Mucosa of stomach (tissue), 1 donor: ENCODE measurements around the gene HYDIN.

Experiments
- H3K27me3 ChIP-seq: one replicate; pipeline ENCODE4 v1.7.0; 2013; ENCODE audit warnings: mild to moderate bottlenecking, low read length; ENCODE audit not compliant: control insufficient read depth, insufficient read depth
- H3K36me3 ChIP-seq: one replicate; pipeline ENCODE4 v1.7.0; 2013; ENCODE audit warnings: low read length; ENCODE audit not compliant: control insufficient read depth, insufficient read depth
- H3K4me1 ChIP-seq: one replicate; pipeline ENCODE4 v1.7.0; 2013; ENCODE audit warnings: mild to moderate bottlenecking, low read length; ENCODE audit not compliant: control insufficient read depth, insufficient read depth
- H3K4me3 ChIP-seq: one replicate; pipeline ENCODE4 v1.7.0; 2013; ENCODE audit warnings: low read length
- H3K9ac ChIP-seq: one replicate; pipeline ENCODE4 v1.7.0; 2013; ENCODE audit warnings: mild to moderate bottlenecking, low read length, moderate library complexity
- H3K9me3 ChIP-seq: one replicate; pipeline ENCODE4 v1.7.0; 2013; ENCODE audit warnings: mild to moderate bottlenecking, low read length, moderate library complexity; ENCODE audit not compliant: control insufficient read depth
- donor health status: Pancreatic carcinoma.

Gene HYDIN

DNA sequence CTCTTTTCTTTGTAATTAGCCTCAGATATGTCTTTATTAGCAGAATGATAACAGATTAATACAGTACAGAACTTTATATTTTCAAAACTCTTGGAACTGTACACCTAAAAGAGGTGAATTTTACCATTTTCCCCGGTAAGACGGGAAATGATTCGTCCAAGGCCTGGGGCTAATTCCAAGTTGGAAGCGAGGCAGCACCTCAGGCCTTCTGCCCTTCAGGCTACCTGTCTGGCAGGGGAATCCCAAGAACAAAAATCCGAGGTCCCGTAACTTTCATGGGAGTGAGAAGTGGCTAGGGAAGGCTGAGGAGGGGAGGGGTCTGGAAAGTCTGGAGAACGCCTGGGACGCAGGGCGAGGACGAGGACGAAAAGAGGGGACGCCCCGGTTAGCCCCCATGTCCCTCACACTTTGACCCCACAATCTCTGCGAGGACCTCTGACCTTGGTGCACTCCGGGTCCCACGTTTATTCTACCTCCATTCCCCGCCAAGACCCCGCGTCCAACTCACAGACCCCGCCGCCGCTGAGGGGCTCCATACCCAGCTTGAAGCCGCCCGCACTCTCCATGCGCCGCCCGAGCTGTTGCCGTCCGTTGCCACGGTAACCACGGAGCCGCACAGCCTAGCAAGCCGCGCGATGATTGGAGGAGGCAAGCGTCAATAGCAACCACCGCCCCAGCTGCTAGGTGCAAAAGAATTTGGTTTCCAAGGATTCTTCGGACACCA, at the start of gene HYDIN:
TSS of gene HYDIN (minus strand) at position 601 of the 724 bp plus-strand sequence. CDS start 43,827 bp downstream, outside the sequence.
- H3K4me3 ChIP-seq = no peak within 1 kb of the TSS
- no peak within 1 kb of the TSS for H3K9ac ChIP-seq

DNA sequence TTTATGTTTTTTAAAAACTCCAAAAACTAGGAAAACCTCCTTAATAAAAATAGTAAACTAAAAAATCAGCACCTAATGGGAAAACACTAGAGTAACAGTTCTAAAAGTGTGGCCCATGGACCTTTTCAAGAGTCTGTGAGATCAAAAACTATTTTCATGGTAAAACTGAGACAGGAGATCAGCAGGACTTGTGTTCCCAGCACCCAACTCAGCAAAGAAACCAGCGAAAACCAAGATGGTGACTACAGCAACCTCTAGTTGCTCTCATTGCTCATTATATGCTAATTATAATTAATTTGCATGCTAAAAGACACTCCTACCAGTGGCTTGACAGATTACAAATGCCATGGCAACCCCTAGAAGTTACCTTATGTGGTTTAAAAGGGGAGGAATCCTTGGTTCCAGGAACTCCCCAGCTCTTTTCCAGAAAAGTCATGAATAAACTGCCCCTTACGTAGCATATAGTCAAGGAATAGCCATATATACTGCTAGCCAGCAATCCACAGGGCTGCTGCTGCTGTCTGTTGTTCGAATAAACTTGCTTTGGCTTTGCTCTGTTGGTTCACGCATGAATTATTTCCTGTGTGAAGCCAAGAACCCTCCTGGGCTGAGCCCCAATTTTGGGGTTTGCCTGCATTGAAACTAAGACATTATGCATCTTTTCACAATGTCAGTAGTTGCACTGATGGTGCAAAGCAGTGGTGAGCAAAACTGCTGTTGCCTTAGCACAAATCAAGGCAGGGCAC, 46.2 kb upstream of the HYDIN start:
- no peaks in the 10 kb centered on the region for H3K36me3 ChIP-seq
- no peak overlapping the region for H3K9ac ChIP-seq
- no peaks in the 10 kb centered on the region for H3K27me3 ChIP-seq
- H3K4me1 ChIP-seq = no peaks in the 10 kb centered on the region
- no peak overlapping the region for H3K4me3 ChIP-seq
- H3K9me3 ChIP-seq = no peaks in the 10 kb centered on the region

More for the DNA sequence above, at the start of gene HYDIN:
- Histone ChIP-seq H3K27me3 (no peaks in the 10 kb centered on the region), H3K9me3 (no peaks in the 10 kb centered on the region), H3K4me1 (no peaks in the 10 kb centered on the region), H3K36me3 (no peaks in the 10 kb centered on the region)

DNA sequence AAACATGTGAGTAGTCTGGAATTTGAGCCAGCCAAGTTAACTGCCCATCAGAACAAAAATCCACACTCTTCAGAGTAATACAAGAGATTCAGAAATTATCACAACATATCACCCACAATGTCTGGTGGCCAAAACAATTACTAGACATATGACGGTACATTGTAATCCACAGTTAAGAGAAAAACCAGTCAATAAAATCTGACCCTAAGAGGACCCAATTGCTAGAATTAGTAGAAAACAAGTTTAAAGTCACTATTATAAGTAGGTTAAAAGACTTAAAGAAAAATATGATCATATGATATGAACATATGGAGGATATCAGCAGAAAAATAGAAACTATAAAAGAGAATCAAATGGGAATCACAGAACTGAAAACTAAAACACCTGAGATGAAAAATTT, 42.9 kb upstream of the HYDIN start:
- no peak overlapping the region for H3K4me3 ChIP-seq
- no peaks in the 10 kb centered on the region for H3K27me3 ChIP-seq
- no peak overlapping the region for H3K9ac ChIP-seq
- no peaks in the 10 kb centered on the region for H3K36me3 ChIP-seq
- H3K4me1 ChIP-seq = no peaks in the 10 kb centered on the region
- no peaks in the 10 kb centered on the region for H3K9me3 ChIP-seq

DNA sequence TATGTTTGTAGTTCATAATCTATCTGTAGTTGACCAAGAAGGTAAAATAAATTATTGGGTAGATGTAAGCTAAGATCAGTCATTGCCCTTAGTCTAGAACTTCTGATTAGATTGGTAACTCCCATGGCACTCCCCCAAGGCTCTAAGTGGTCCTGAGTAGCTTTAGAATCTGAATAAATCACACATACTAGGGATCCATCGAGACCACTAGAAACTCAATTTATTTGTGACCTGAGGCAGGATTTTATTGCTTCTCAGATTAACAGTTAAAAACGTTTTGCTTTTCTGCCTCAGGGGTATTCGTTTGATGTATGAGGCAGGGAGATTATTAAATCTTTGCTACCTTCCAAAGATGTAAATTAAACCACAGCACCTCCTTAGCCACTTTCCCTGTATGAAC, 33.8 kb upstream of the HYDIN start:
- Histone ChIP-seq H3K4me3 (no peak overlapping the region), H3K36me3 (no peaks in the 10 kb centered on the region), H3K9ac (no peak overlapping the region), H3K9me3 (no peaks in the 10 kb centered on the region), H3K27me3 (no peaks in the 10 kb centered on the region), H3K4me1 (no peaks in the 10 kb centered on the region)

DNA sequence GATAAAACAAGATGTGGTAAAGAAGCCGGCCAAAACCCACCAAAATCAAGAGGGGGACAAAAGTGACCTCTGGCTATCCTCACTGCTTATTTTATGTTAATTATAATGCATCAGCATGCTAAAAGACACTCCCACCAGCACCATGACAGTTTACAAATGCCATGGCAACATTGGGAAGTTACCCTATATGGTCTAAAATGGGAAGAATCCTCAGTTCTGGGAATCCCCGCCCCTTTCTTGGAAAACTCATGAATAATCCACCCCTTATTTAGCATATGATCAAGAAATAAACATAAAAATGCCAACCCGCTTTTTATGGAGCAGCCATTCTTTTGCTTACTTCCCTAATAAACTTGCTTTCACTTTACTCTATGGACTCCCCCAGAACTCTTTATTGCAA, 33.1 kb upstream of the HYDIN start:
- no peak overlapping the region for H3K9ac ChIP-seq
- no peaks in the 10 kb centered on the region for H3K4me1 ChIP-seq
- H3K4me3 ChIP-seq = no peak overlapping the region
- H3K27me3 ChIP-seq = no peaks in the 10 kb centered on the region
- no peaks in the 10 kb centered on the region for H3K9me3 ChIP-seq
- H3K36me3 ChIP-seq = no peaks in the 10 kb centered on the region

DNA sequence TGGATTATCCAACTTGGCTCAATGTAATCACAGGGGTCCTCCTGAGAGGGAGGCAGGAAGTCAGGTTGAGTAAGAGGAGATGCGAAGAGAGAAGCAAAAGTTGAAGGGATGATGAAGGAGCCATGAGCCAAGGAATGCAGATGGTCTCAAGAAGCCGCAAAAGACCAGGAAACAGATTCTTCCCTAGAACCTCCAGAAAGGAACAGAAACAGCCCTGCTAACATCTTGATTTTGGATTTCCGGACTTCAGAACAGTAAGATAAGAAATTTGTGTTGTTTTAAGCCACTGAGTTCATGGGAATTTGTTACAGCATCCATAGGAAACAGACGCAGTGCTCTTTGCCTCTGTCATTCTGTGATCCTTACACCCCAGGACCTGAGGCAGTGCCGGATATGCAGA, 31.9 kb upstream of the HYDIN start:
- Histone ChIP-seq H3K4me3 (no peak overlapping the region), H3K27me3 (no peaks in the 10 kb centered on the region), H3K36me3 (no peaks in the 10 kb centered on the region), H3K9me3 (no peaks in the 10 kb centered on the region), H3K4me1 (no peaks in the 10 kb centered on the region), H3K9ac (no peak overlapping the region)

DNA sequence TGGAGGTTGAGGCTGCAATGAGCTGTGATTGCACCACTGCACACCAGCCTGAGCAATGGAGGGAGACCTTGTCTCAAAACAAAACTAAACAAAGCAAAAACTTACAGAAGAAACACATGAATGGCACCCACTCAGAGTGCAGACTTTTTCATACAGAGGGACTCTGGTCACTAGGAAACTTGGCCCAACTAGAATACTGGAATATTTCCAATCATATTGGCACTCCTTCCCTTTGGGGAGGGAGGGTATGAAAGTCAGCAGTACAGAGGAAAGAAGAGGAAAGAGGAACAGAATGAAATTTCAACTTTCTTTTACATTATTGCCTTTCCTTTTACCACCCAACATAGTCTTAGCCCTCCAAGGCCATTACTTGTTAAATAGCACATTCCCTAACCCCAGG, 30.5 kb upstream of the HYDIN start:
- Histone ChIP-seq H3K36me3 (no peaks in the 10 kb centered on the region), H3K27me3 (no peaks in the 10 kb centered on the region)

DNA sequence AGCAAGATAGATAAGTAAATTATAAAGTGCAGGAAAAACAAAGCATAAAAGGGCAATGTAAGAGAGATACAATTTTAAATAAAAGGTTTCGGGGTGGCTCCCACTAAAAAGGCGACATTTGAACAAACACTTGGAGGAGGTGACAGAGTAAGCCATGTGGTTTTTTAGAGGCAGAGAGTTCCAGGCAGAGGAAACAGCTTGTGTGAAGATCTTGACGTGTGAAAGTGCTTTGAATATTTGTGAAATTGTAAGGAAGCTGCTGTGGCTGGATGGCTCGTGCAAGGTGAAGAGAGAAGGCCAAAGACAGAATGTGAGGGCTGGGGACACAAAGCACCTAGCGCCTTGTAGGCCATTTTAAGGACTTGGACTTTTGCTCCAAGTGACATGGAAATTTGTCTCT, 28.6 kb upstream of the HYDIN start:
- Histone ChIP-seq H3K4me3 (no peak overlapping the region), H3K36me3 (no peaks in the 10 kb centered on the region), H3K4me1 (no peaks in the 10 kb centered on the region), H3K9me3 (no peaks in the 10 kb centered on the region), H3K27me3 (no peaks in the 10 kb centered on the region), H3K9ac (no peak overlapping the region)

More for the DNA sequence above, 30.5 kb upstream of the HYDIN start:
- no peaks in the 10 kb centered on the region for H3K9me3 ChIP-seq
- no peak overlapping the region for H3K9ac ChIP-seq
- H3K4me1 ChIP-seq = no peaks in the 10 kb centered on the region
- no peak overlapping the region for H3K4me3 ChIP-seq

DNA sequence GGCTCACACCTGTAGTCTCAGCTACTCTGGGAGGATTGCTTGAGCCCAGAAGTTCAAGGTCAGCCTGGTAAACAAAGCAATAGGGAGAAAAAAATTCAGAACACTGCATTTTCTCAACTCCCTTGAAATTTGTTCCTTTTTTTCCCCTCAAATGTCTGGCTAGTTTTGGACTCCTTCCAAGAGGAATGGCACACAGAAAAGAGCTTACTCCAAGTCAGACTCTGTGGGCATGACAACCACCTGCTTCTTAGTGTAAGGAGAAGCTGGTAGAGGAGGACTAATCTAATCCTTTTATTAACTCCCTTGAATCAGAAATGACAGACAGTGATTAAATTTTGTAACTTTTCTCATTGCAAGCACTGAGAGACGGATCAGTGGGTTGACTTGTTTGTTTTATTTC, 27.9 kb upstream of the HYDIN start:
- Histone ChIP-seq H3K9ac (no peak overlapping the region), H3K9me3 (no peaks in the 10 kb centered on the region), H3K4me3 (no peak overlapping the region), H3K4me1 (no peaks in the 10 kb centered on the region), H3K36me3 (no peaks in the 10 kb centered on the region), H3K27me3 (no peaks in the 10 kb centered on the region)

DNA sequence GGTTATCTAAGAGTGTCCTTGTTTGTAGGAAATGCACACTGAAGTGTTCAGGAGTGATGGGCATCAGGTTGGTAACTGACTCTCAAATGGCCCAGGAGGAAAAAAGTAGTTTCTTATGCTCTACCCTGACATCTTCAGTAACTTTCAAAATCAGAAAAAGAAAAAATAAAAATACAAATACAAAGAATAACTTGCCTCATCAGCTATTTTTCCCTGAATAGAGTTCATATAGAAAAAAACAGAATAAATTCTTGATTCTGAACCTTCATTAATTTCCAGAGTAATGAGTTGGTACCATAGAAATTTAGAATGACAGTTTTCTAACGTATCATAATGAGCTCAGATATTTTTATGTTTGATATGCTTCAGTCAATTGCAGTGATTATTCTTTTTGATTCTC, 27.2 kb upstream of the HYDIN start:
- no peak overlapping the region for H3K4me3 ChIP-seq
- H3K27me3 ChIP-seq = no peaks in the 10 kb centered on the region
- no peaks in the 10 kb centered on the region for H3K9me3 ChIP-seq
- H3K9ac ChIP-seq = no peak overlapping the region
- H3K4me1 ChIP-seq = no peaks in the 10 kb centered on the region
- H3K36me3 ChIP-seq = no peaks in the 10 kb centered on the region

DNA sequence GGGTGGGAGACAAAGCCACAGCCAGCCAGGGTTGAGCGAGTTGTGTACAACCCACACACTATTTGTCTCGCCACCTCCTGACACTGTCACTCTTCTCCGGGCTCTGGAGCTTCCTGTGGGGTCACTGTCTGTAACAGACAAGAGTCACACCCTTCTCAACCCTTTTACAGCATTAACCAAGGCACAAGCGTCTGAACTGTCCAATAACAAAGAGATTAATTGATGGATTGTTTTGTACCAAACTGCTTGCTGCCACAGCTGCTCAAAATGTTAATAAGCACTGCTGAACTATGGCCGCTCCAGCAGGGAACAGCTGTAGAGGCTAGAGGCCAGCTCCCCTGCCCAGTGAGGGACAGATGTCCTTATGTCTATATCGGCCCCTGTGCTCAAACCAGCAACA, 25.2 kb upstream of the HYDIN start:
- Histone ChIP-seq H3K4me3 (no peak overlapping the region), H3K36me3 (no peaks in the 10 kb centered on the region), H3K9me3 (no peaks in the 10 kb centered on the region), H3K4me1 (no peaks in the 10 kb centered on the region), H3K27me3 (no peaks in the 10 kb centered on the region), H3K9ac (no peak overlapping the region)

DNA sequence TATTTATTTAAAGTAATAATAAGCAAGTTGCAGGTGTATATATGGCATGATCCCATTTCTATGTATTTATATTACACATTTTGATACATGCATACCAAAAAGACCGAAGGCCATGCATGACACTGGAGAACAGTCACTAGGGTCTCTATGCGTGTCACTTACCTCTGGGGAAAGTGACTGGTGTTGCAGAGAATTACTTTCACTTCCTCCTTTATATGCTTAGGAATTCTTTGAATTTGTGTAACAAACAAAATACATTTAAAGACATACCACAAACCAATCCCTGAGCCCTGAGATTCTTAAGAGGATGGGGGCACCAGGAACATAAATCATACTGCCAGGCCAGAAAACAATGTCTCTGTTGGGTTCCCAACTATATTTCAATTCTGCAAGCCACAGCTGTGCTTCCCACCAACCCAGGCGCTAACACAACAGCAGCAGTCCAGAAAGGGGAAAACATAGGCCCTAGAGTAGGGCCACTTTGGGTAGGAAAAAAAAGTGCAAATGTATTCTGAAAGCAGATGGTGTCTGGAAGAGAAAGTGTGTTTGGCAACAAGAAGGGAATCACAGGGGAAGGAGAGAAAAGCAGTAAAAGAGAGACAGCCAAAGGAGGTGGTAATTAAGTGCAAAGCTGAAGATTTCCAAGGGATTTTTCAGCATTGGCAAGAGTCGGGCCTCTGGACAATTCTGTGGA, 24.5 kb upstream of the HYDIN start:
- no peak overlapping the region for H3K4me3 ChIP-seq
- H3K36me3 ChIP-seq = no peaks in the 10 kb centered on the region

More for the DNA sequence above, 24.5 kb upstream of the HYDIN start:
- Histone ChIP-seq H3K4me1 (no peaks in the 10 kb centered on the region), H3K9ac (no peak overlapping the region), H3K27me3 (no peaks in the 10 kb centered on the region), H3K9me3 (no peaks in the 10 kb centered on the region)
